Measurements from ENCODE around the gene ACVR1B.

- no peak for TF ChIP-seq POLR2A (IDR thresholded peaks at IDR 0.05)
- no peak for TF ChIP-seq CTCF (IDR thresholded peaks at IDR 0.05)
Observed at GRCh38 chr12:51948066-51948465, 3.4 kb upstream of the ACVR1B start.
